Activated B cell treated with CpG ODN at 0.5 μM for 24 hours (primary cell): ENCODE measurements around the gene NAA60. TPM values are rescaled to one million over a fixed set of nuclear protein-coding genes. Genes with fewer than 3 reads are reported as not detected.
"Not testable (repeated sequence)": the region's sequence is repeated elsewhere in the genome, so short reads cannot be mapped to it uniquely, and the experiment has no call there.

Source experiments
- ATAC-seq: fragments of 200-7000 bp; cut with Tn5 transposase; one replicate; pipeline ENCODE4 v1.10.0; 2021; ENCODE audit warnings: low read depth, mild to moderate bottlenecking, moderate library complexity
- CTCF ChIA-PET: fragments of 350-600 bp; sonication (Branson Sonifier 250); formaldehyde crosslinking; loops from one replicate; lab custom pipeline; 2021; ENCODE audit warnings: antibody characterized with exemption; lab: Charles Lee
- POLR2A ChIA-PET: fragments of 350-600 bp; sonication (Branson Sonifier 250); formaldehyde crosslinking; loops from one replicate; lab custom pipeline; 2021; ENCODE audit warnings: antibody characterized with exemption; lab: Charles Lee
- DNase-seq: peaks from one replicate; pipeline ENCODE4 v3.0.0; 2022
- H3K27ac Mint-ChIP-seq: one replicate; pipeline ENCODE4 v1.8.0; 2020; ENCODE audit warnings: mixed read lengths
- H3K27me3 Mint-ChIP-seq: one replicate; pipeline ENCODE4 v1.8.0; 2021; ENCODE audit warnings: mixed read lengths
- H3K36me3 Mint-ChIP-seq: one replicate; pipeline ENCODE4 v1.8.0; 2021; ENCODE audit warnings: low read depth, mixed read lengths
- H3K4me1 Mint-ChIP-seq: one replicate; pipeline ENCODE4 v1.8.0; 2021; ENCODE audit warnings: mixed read lengths
- H3K4me3 Mint-ChIP-seq: one replicate; pipeline ENCODE4 v1.8.0; 2020; ENCODE audit warnings: mild to moderate bottlenecking, mixed read lengths
- H3K9me3 Mint-ChIP-seq: one replicate; pipeline ENCODE4 v1.8.0; 2020; ENCODE audit warnings: mixed read lengths
- CTCF ChIP-seq: fragments of 200-600 bp; IDR thresholded peaks from one replicate; pipeline ENCODE4 v1.8.0; 2022; ENCODE audit warnings: antibody characterized with exemption, mild to moderate bottlenecking
- intact Hi-C: fragments of 100-400 bp; cut with micrococcal nuclease; formaldehyde crosslinking; loops from one replicate; pipeline ENCODE4 v1.15.1; 2024
- total RNA-seq: library from RNA; stranded (reverse); gene quantifications from 2 replicates; pipeline ENCODE4 v1.2.3, GENCODE V29; 2022

NAA60 gene
- total RNA-seq, 1 donor from 2014 or later = 48.0 TPM

GRCh38 chr16:3474136-3474779 lies 30.8 kb downstream of the NAA60 start:
- Mint-ChIP-seq H3K36me3 (peaks cover 33% of the 10 kb centered on the region), H3K4me3 (no peak overlapping the region), H3K4me1 (peaks cover 8% of the 10 kb centered on the region), H3K27me3 (no peaks in the 10 kb centered on the region), H3K9me3 (peaks cover 4% of the 10 kb centered on the region), H3K27ac (no peak overlapping the region)
- ATAC-seq (no peak), DNase-seq (no peak)
- no peak for TF ChIP-seq CTCF
- intact Hi-C loops = no loop called here
- CTCF ChIA-PET = no interaction called here
- POLR2A ChIA-PET = no interaction called here

GRCh38 chr16:3474870-3475269 lies 31.4 kb downstream of the NAA60 start:
- H3K4me1 Mint-ChIP-seq, DNase-seq, ATAC-seq, POLR2A ChIA-PET, H3K27me3 Mint-ChIP-seq, H3K27ac Mint-ChIP-seq, H3K9me3 Mint-ChIP-seq, H3K4me3 Mint-ChIP-seq, intact Hi-C loops, CTCF ChIA-PET: not testable (repeated sequence)
- H3K36me3 Mint-ChIP-seq = peaks cover 39% of the 10 kb centered on the region

GRCh38 chr16:3475604-3476375 lies 32.3 kb downstream of the NAA60 start:
- intact Hi-C loops = no loop called here
- no peak overlapping the region for H3K27ac Mint-ChIP-seq
- ChIA-PET CTCF (no interaction called here), POLR2A (no interaction called here)
- DNase-seq (no peak), ATAC-seq (no peak)
- H3K4me3 Mint-ChIP-seq = no peak overlapping the region
- H3K9me3 Mint-ChIP-seq = peaks cover 4% of the 10 kb centered on the region
- H3K4me1 Mint-ChIP-seq = peaks cover 8% of the 10 kb centered on the region
- peaks cover 42% of the 10 kb centered on the region for H3K36me3 Mint-ChIP-seq
- TF ChIP-seq CTCF = no peak
- no peaks in the 10 kb centered on the region for H3K27me3 Mint-ChIP-seq

GRCh38 chr16:3476409-3476808 lies 32.9 kb downstream of the NAA60 start:
- TF ChIP-seq CTCF = no peak
- no peaks in the 10 kb centered on the region for H3K27me3 Mint-ChIP-seq
- ATAC-seq (no peak), DNase-seq (no peak)
- ChIA-PET POLR2A (no interaction called here), CTCF (no interaction called here)
- intact Hi-C loops = no loop called here
- peaks cover 4% of the 10 kb centered on the region for H3K9me3 Mint-ChIP-seq
- H3K4me1 Mint-ChIP-seq = peaks cover 8% of the 10 kb centered on the region
- H3K27ac Mint-ChIP-seq = no peak overlapping the region
- H3K36me3 Mint-ChIP-seq = peaks cover 46% of the 10 kb centered on the region
- no peak overlapping the region for H3K4me3 Mint-ChIP-seq

- H3K4me1 Mint-ChIP-seq = no peaks in the 10 kb centered on the region
- ChIA-PET CTCF (no interaction called here), POLR2A (no interaction called here)
- no peak for ATAC-seq
- H3K27me3 Mint-ChIP-seq = no peaks in the 10 kb centered on the region
- peaks cover 53% of the 10 kb centered on the region for H3K36me3 Mint-ChIP-seq
- H3K27ac Mint-ChIP-seq = no peak overlapping the region
- H3K4me3 Mint-ChIP-seq = no peak overlapping the region
- intact Hi-C loops = no loop called here
- no peaks in the 10 kb centered on the region for H3K9me3 Mint-ChIP-seq
- no peak for DNase-seq
- no peak for TF ChIP-seq CTCF
Measured at GRCh38 chr16:3478242-3478925, 34.9 kb downstream of the NAA60 start.
